Measurements from ENCODE around the gene EIF3I.

Gene EIF3I

DNA sequence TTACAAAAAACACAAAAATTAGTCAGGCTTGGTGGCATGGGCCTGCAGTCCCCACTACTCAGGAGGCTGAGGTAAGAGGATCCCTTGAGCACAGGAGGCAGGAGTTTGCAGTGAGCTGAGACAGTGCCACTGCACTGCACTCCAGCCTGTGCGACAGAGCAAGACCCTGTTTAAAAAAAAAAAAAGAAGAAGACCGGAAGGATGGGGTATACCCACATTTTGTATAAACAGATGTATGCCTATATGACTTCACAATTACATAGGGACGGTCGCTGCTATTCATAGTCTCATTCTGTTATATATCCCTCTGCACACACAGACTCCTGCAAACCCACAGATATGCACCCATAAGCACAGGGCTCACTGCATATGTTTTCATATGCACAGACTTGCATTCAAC lies 41.5 kb downstream of the EIF3I start:
- Histone ChIP-seq H3K36me3 (ENCODE audit: control insufficient read depth, insufficient read depth, low read length) (peaks cover 6% of the 10 kb centered on the region), H3K4me3 (ENCODE audit: insufficient read depth, low read depth, low read length, poor library complexity, severe bottlenecking) (no peak overlapping the region), H3K9me3 (ENCODE audit: control insufficient read depth, low read length) (no peaks in the 10 kb centered on the region), H3K27me3 (replicated peaks; ENCODE audit: control insufficient read depth, insufficient read depth, low read length, poor library complexity, severe bottlenecking) (no peaks in the 10 kb centered on the region), H3K27ac (ENCODE audit: insufficient read depth, low read length, poor library complexity, severe bottlenecking) (peak overlapping the region; percentile 49), H3K4me1 (ENCODE audit: control insufficient read depth, insufficient read depth, low read length, poor library complexity, severe bottlenecking) (peaks cover 49% of the 10 kb centered on the region)
- DNase-seq: no peak

DNA sequence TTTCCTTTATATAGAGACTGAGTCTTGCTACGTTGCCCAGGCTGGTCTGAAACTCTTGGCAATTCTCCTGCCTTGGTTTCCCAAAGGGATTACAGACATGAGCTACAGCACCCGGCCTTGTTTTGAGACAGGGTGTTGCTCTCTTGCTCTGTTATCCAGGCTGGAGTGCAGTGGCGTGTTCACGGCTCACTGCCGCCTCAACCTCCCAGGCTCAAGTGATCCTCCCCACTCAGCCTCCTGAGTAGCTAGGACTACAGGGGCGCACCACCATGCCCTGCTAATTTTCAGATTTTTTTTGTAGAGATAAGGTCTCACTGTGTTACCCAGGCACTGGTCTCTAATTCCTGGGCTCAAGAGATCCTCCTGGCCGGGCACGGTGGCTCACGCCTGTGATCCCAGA lies 43.6 kb downstream of the EIF3I start:
- Histone ChIP-seq H3K4me3 (ENCODE audit: insufficient read depth, low read depth, low read length, poor library complexity, severe bottlenecking) (no peak overlapping the region), H3K27me3 (replicated peaks; ENCODE audit: control insufficient read depth, insufficient read depth, low read length, poor library complexity, severe bottlenecking) (no peaks in the 10 kb centered on the region), H3K36me3 (ENCODE audit: control insufficient read depth, insufficient read depth, low read length) (no peaks in the 10 kb centered on the region), H3K4me1 (ENCODE audit: control insufficient read depth, insufficient read depth, low read length, poor library complexity, severe bottlenecking) (peaks cover 43% of the 10 kb centered on the region), H3K27ac (ENCODE audit: insufficient read depth, low read length, poor library complexity, severe bottlenecking) (peak overlapping the region; percentile 46), H3K9me3 (ENCODE audit: control insufficient read depth, low read length) (no peaks in the 10 kb centered on the region)
- no peak for DNase-seq

DNA sequence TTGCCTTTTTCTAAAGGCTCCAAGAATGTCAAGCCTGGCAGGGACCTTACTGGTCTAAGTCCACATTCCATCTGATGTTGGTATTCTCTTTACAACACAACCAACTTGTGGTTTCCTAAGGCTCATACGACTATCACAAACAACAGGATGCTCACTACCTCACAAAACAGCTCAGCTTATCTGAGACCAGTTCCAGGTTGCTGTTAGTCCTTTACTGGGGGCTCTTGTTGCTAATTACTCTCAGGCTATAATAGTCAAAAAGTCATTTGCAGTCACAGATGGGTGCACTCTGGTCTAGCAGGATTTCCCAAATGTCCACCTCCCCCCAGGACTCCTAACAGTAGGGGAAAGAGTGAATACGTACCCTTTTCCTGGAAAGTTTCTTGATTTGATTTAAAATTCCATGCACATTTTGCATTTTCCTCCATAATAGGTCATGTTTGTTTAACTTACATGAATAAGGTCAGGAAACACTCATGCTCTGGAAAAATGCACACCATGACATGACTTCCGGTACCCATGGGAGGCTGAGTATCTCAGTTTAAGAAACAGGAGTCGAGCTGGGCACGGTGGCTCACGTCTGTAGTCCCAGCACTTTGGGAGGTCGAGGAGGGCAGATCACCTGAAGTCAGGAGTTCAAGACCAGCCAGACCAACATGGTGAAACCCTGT lies 44.8 kb downstream of the EIF3I start:
- Histone ChIP-seq H3K9me3 (ENCODE audit: control insufficient read depth, low read length) (no peaks in the 10 kb centered on the region), H3K36me3 (ENCODE audit: control insufficient read depth, insufficient read depth, low read length) (no peaks in the 10 kb centered on the region), H3K4me3 (ENCODE audit: insufficient read depth, low read depth, low read length, poor library complexity, severe bottlenecking) (no peak overlapping the region), H3K4me1 (ENCODE audit: control insufficient read depth, insufficient read depth, low read length, poor library complexity, severe bottlenecking) (peaks cover 53% of the 10 kb centered on the region), H3K27me3 (replicated peaks; ENCODE audit: control insufficient read depth, insufficient read depth, low read length, poor library complexity, severe bottlenecking) (no peaks in the 10 kb centered on the region), H3K27ac (ENCODE audit: insufficient read depth, low read length, poor library complexity, severe bottlenecking) (peak overlapping the region; percentile 36)
- no peak for DNase-seq

DNA sequence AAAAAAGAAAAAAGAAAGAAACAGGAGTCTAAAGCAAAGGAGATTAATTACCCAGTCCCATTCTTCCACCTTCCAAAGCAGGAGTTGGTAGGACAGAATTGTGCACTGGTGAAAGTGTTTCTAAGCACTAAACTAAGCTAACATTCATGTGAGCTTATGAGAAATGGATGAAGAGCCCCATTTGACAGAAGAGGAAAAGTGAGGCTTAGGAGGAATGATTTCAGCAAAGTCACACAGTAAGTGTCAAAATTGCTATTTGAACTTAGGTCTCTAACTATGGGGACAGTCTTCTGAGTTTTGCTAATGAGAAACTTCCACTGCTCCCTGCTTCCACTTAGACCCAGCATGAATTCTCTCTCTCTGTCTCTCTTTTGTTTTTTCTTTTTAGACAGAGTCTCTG lies 47.5 kb downstream of the EIF3I start:
- Histone ChIP-seq H3K27ac (ENCODE audit: insufficient read depth, low read length, poor library complexity, severe bottlenecking) (peak overlapping the region; percentile 33), H3K36me3 (ENCODE audit: control insufficient read depth, insufficient read depth, low read length) (peaks cover 5% of the 10 kb centered on the region), H3K27me3 (replicated peaks; ENCODE audit: control insufficient read depth, insufficient read depth, low read length, poor library complexity, severe bottlenecking) (no peaks in the 10 kb centered on the region), H3K9me3 (ENCODE audit: control insufficient read depth, low read length) (no peaks in the 10 kb centered on the region), H3K4me3 (ENCODE audit: insufficient read depth, low read depth, low read length, poor library complexity, severe bottlenecking) (no peak overlapping the region), H3K4me1 (ENCODE audit: control insufficient read depth, insufficient read depth, low read length, poor library complexity, severe bottlenecking) (peaks cover 57% of the 10 kb centered on the region)
- DNase-seq: no peak

DNA sequence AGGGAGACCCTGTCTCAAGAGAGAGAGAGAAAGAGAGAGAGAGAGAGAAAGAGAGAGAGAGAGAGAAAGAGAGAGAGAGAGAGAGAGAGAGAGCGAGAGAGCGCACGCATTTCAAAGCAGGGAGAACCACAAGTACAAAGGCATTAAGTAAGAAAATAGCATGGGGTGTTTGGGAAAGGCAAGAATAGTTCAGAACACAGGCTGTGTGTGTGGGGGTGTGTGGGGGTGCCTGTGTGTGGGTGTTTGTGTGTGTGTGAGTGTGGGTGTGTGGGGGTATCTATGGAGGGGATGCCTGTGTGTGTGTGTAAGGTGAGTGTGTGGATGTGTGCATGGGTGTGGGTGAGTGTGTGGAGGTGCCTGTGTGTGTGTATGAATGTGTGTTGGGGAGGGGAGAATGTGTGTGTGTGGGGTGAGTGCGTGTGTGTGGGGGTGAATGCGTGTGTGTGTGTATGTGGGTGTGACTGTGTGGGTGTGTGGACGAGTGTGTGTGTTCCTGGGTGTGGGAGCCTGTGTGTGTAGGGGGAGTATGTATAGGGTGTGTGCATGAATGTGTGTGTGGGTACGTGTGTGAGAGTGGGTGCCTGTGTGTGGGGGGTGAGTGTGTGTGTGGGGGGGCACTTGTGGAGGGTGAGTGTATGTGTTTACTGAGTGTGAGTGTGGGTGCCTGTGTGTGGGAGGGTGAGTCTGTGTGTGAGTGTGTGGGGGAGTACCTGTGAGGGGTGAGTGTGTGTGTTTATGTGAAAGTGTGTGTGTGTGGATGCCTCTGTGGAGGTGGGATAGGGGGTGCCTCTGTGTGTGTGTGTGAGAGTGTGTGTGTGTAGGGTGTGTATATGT lies 50.6 kb downstream of the EIF3I start:
- Histone ChIP-seq H3K27me3 (replicated peaks; ENCODE audit: control insufficient read depth, insufficient read depth, low read length, poor library complexity, severe bottlenecking) (no peaks in the 10 kb centered on the region), H3K9me3 (ENCODE audit: control insufficient read depth, low read length) (no peaks in the 10 kb centered on the region), H3K36me3 (ENCODE audit: control insufficient read depth, insufficient read depth, low read length) (peaks cover 36% of the 10 kb centered on the region), H3K4me3 (ENCODE audit: insufficient read depth, low read depth, low read length, poor library complexity, severe bottlenecking) (peak overlapping the region; percentile 14), H3K4me1 (ENCODE audit: control insufficient read depth, insufficient read depth, low read length, poor library complexity, severe bottlenecking) (peaks cover 41% of the 10 kb centered on the region), H3K27ac (ENCODE audit: insufficient read depth, low read length, poor library complexity, severe bottlenecking) (peak overlapping the region; percentile 74)
- DNase-seq: no peak

DNA sequence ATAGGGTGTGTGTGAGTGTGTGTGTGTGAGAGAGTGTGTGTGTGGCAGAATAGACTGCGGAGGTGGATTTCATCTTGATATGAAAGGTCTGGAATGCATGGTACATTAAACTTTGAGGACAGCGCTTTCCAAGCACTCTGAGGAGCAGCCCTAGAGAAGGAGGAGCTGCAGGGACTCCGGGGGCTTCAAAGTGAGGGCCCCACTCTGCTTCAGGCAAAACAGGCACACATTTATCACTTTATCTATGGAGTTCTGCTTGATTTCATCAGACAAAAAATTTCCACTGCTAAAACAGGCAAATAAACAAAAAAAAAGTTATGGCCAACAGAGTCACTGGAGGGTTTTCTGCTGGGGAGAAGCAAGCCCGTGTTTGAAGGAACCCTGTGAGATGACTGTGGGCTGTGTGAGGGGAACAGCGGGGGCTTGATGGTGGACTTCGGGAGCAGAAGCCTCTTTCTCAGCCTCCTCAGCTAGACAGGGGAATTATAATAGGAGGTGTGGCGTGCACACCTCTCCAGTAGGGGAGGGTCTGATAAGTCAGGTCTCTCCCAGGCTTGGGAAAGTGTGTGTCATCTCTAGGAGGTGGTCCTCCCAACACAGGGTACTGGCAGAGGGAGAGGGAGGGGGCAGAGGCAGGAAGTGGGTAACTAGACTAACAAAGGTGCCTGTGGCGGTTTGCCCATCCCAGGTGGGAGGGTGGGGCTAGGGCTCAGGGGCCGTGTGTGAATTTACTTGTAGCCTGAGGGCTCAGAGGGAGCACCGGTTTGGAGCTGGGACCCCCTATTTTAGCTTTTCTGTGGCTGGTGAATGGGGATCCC lies 51.4 kb downstream of the EIF3I start:
- DNase-seq: peak; percentile 70 to 81 (median 73)
- H3K27me3 ChIP-seq (replicated peaks; ENCODE audit: control insufficient read depth, insufficient read depth, low read length, poor library complexity, severe bottlenecking): no peaks in the 10 kb centered on the region
- no peaks in the 10 kb centered on the region for H3K9me3 ChIP-seq (ENCODE audit: control insufficient read depth, low read length)
- peak overlapping the region; percentile 14 for H3K4me3 ChIP-seq (ENCODE audit: insufficient read depth, low read depth, low read length, poor library complexity, severe bottlenecking)
- H3K4me1 ChIP-seq (ENCODE audit: control insufficient read depth, insufficient read depth, low read length, poor library complexity, severe bottlenecking): peaks cover 41% of the 10 kb centered on the region
- peaks cover 44% of the 10 kb centered on the region for H3K36me3 ChIP-seq (ENCODE audit: control insufficient read depth, insufficient read depth, low read length)
- H3K27ac ChIP-seq (ENCODE audit: insufficient read depth, low read length, poor library complexity, severe bottlenecking): peak overlapping the region; percentile 74

DNA sequence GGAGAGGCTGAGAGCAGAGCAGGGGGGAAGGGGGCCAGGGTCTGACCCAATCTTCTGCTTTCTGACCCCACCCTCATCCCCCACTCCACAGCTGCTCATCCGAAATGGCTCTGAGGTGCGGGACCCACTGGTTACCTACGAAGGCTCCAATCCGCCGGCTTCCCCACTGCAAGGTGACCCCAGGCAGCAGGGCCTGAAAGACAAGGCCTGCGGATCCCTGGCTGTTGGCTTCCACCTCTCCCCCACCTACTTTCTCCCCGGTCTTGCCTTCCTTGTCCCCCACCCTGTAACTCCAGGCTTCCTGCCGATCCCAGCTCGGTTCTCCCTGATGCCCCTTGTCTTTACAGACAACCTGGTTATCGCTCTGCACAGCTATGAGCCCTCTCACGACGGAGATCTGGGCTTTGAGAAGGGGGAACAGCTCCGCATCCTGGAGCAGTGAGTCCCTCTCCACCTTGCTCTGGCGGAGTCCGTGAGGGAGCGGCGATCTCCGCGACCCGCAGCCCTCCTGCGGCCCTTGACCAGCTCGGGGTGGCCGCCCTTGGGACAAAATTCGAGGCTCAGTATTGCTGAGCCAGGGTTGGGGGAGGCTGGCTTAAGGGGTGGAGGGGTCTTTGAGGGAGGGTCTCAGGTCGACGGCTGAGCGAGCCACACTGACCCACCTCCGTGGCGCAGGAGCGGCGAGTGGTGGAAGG lies 52.6 kb downstream of the EIF3I start:
- Histone ChIP-seq H3K36me3 (ENCODE audit: control insufficient read depth, insufficient read depth, low read length) (peaks cover 56% of the 10 kb centered on the region), H3K27ac (ENCODE audit: insufficient read depth, low read length, poor library complexity, severe bottlenecking) (peak overlapping the region; percentile 74), H3K4me3 (ENCODE audit: insufficient read depth, low read depth, low read length, poor library complexity, severe bottlenecking) (no peak overlapping the region)

DNA sequence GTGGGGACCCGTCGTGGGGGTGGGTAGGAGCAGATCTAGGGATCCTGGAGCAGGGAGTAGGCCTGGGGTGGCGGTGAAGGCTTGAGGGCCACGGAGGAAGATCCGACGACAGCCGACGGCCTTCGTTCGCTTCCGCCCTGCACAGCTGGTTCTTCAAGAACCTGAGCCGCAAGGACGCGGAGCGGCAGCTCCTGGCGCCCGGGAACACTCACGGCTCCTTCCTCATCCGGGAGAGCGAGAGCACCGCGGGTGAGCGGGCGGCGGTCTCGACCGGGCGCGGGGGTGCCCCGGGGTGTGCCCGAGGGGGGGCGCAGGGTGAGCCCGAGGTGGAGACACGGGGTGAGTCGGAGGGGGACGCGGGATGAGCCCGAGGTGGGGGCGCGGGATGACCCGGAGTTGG lies 53.2 kb downstream of the EIF3I start:
- Histone ChIP-seq H3K4me1 (ENCODE audit: control insufficient read depth, insufficient read depth, low read length, poor library complexity, severe bottlenecking) (peaks cover 41% of the 10 kb centered on the region), H3K4me3 (ENCODE audit: insufficient read depth, low read depth, low read length, poor library complexity, severe bottlenecking) (no peak overlapping the region), H3K9me3 (ENCODE audit: control insufficient read depth, low read length) (no peaks in the 10 kb centered on the region), H3K27me3 (replicated peaks; ENCODE audit: control insufficient read depth, insufficient read depth, low read length, poor library complexity, severe bottlenecking) (no peaks in the 10 kb centered on the region), H3K36me3 (ENCODE audit: control insufficient read depth, insufficient read depth, low read length) (peaks cover 62% of the 10 kb centered on the region), H3K27ac (ENCODE audit: insufficient read depth, low read length, poor library complexity, severe bottlenecking) (peak overlapping the region; percentile 33)
- no peak for DNase-seq

More for the DNA sequence above, 52.6 kb downstream of the EIF3I start:
- Histone ChIP-seq H3K9me3 (ENCODE audit: control insufficient read depth, low read length) (no peaks in the 10 kb centered on the region), H3K4me1 (ENCODE audit: control insufficient read depth, insufficient read depth, low read length, poor library complexity, severe bottlenecking) (peaks cover 41% of the 10 kb centered on the region), H3K27me3 (replicated peaks; ENCODE audit: control insufficient read depth, insufficient read depth, low read length, poor library complexity, severe bottlenecking) (no peaks in the 10 kb centered on the region)
- DNase-seq: no peak

DNA sequence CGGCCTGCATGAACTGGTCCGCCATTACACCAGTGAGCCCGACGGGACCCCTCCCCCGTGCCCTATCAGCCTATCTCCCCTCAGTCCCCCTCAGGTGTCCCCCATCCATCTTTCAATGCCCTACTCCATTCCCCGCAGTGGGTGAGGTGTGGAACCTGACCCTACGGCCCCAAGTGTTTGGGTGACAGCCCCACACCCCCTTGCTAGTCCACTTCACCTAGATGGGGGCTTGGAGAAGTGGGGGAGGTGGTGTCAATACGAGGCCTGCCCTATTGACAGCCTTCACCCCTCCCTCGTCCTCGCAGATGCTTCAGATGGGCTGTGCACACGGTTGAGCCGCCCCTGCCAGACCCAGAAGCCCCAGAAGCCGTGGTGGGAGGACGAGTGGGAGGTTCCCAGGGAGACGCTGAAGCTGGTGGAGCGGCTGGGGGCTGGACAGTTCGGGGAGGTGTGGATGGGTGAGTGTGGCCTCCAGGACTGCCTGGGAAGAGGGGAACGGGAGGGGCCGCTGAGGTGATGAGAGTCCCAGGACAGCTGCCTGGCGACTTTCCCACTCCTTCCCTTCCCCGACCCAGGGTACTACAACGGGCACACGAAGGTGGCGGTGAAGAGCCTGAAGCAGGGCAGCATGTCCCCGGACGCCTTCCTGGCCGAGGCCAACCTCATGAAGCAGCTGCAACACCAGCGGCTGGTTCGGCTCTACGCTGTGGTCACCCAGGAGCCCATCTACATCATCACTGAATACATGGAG lies 54.0 kb downstream of the EIF3I start:
- peaks cover 69% of the 10 kb centered on the region for H3K36me3 ChIP-seq (ENCODE audit: control insufficient read depth, insufficient read depth, low read length)
- peak overlapping the region; percentile 18 for H3K27ac ChIP-seq (ENCODE audit: insufficient read depth, low read length, poor library complexity, severe bottlenecking)
- peaks cover 38% of the 10 kb centered on the region for H3K4me1 ChIP-seq (ENCODE audit: control insufficient read depth, insufficient read depth, low read length, poor library complexity, severe bottlenecking)

More for the DNA sequence above, 54.0 kb downstream of the EIF3I start:
- no peak overlapping the region for H3K4me3 ChIP-seq (ENCODE audit: insufficient read depth, low read depth, low read length, poor library complexity, severe bottlenecking)
- H3K27me3 ChIP-seq (replicated peaks; ENCODE audit: control insufficient read depth, insufficient read depth, low read length, poor library complexity, severe bottlenecking): no peaks in the 10 kb centered on the region
- no peak for DNase-seq
- no peaks in the 10 kb centered on the region for H3K9me3 ChIP-seq (ENCODE audit: control insufficient read depth, low read length)
